22Rv1 (cell line): ENCODE results near the gene TFAP2C.

Experiments
- CTCF ChIP-seq: fragments of 450-650 bp; IDR thresholded peaks from 2 replicates; pipeline ENCODE4 v1.5.1; 2017; ENCODE audit warnings: mild to moderate bottlenecking
- ZFX ChIP-seq: fragments of 450-650 bp; IDR thresholded peaks from 2 replicates; pipeline ENCODE4 v1.6.1; 2017; ENCODE audit warnings: antibody characterized with exemption, borderline replicate concordance

- no peak for TF ChIP-seq CTCF
- TF ChIP-seq ZFX: no peak
Observed at GRCh38 chr20:56637576-56637975, 8.5 kb downstream of the TFAP2C start.
